Gastrocnemius medialis (tissue), 4 donors: ENCODE measurements around the gene ZNF606. TPM values are rescaled to one million over a fixed set of nuclear protein-coding genes. Genes with fewer than 3 reads are reported as not detected.

Experiments
- ATAC-seq, 2 donors: fragments of 150-250 bp; one replicate each; pipeline ENCODE4 v1.9.1; 2016
- DNase-seq, 2 donors: peaks; one replicate each; pipeline ENCODE4 v3.0.0-alpha.2; 2019
- H3K27ac ChIP-seq, 4 donors: fragments of 200-600 bp; sonication (generic); 1 replicate in 1 of 4; 2 replicates in 3 of 4; pipeline ENCODE4 v1.5.1; 2016 to 2018; ENCODE audit warnings: mild to moderate bottlenecking in 2 of 4, moderate library complexity in 1 of 4
- H3K27me3 ChIP-seq, 3 donors: fragments of 200-600 bp; sonication (generic) in 2 of 3; 1 replicate in 1 of 3; 2 replicates in 2 of 3; pipeline versions ENCODE4 v1.5.1 to v1.6.0; 2016 to 2019; ENCODE audit warnings: mild to moderate bottlenecking in 1 of 3, moderate library complexity in 1 of 3
- H3K36me3 ChIP-seq, 2 donors: fragments of 200-600 bp; sonication (generic) in 1 of 2; one replicate each; pipeline ENCODE4 v1.5.1; 2017 to 2018
- H3K4me1 ChIP-seq, 2 donors: fragments of 200-600 bp; sonication (generic) in 1 of 2; one replicate each; pipeline ENCODE4 v1.5.1; 2016 to 2017; ENCODE audit warnings: mild to moderate bottlenecking in 2 of 2
- H3K4me3 ChIP-seq, 4 donors: fragments of 200-600 bp; sonication (generic) in 3 of 4; 1 replicate in 1 of 4; 2 replicates in 3 of 4; pipeline ENCODE4 v1.5.1; 2016 to 2019; ENCODE audit warnings: mild to moderate bottlenecking in 2 of 4
- H3K9me3 ChIP-seq, 3 donors: fragments of 200-600 bp; sonication (generic) in 2 of 3; 1 replicate in 1 of 3; 2 replicates in 2 of 3; pipeline ENCODE4 v1.5.1; 2016 to 2019
- CTCF ChIP-seq, 5 experiments: fragments of 450-650 bp in 3 of 5; fragments of 200-600 bp in 2 of 5; sonication (generic) in 2 of 5; IDR thresholded peaks in 4 of 5; conservative IDR thresholded peaks in 1 of 5; 1 replicate in 4 of 5; 2 replicates in 1 of 5; pipeline ENCODE4 v1.5.1; 2016 to 2019; ENCODE audit warnings: antibody characterized with exemption in 5 of 5, mild to moderate bottlenecking in 3 of 5, moderate library complexity in 3 of 5
- POLR2A ChIP-seq, 2 donors: fragments of 450-650 bp; IDR thresholded peaks; one replicate each; pipeline ENCODE4 v1.6.1; 2017; ENCODE audit warnings: antibody characterized with exemption in 2 of 2, mild to moderate bottlenecking in 2 of 2, moderate library complexity in 2 of 2
- in situ Hi-C, 4 donors: fragments of 200-750 bp; cut with MboI; loops; one replicate each; pipeline versions ENCODE4 v1.15.0 to v1.8.0; 2017; ENCODE audit warnings: low sequenced_read_pairs in 4 of 4
- intact Hi-C: fragments of 100-400 bp; cut with DNase I; formaldehyde crosslinking; loops from one replicate; pipeline ENCODE4 v1.15.1; 2023; ENCODE audit warnings: low total_unique reads
- total RNA-seq, 4 donors: library from RNA; depleted of rRNA; stranded (reverse); fragments of >200 nt; gene quantifications; one replicate each; pipeline versions ENCODE4 v1.1.0 to v1.2.3, GENCODE V29; 2016

The ZNF606 gene
- total RNA-seq, 4 donors from 2014 or later = 2.9 to 15.3 (median 6.6) TPM

GRCh38 chr19:57949296-57949695, 53.3 kb downstream of the ZNF606 start:
- in situ Hi-C loops (no loop called here), intact Hi-C loops (loop anchor here (5.0 kb wide), 2 partner anchors 53 to 372 kb away; partner anchors contain the start of genes ZNF416 and ZNF606)
- DNase-seq = no peak
- Histone ChIP-seq H3K4me3 (no peak overlapping the region), H3K4me1 (peaks cover 7 to 8% of the 10 kb centered on the region in 2 donors), H3K27me3 (no peaks in the 10 kb centered on the region), H3K9me3 (peaks cover 0 to 7% (median 0%) of the 10 kb centered on the region in 3 donors), H3K27ac (no peak overlapping the region), H3K36me3 (peaks cover 0 to 9% of the 10 kb centered on the region in 2 donors)
- ATAC-seq = no peak
- no peak for TF ChIP-seq POLR2A (IDR thresholded peaks at IDR 0.05)
- TF ChIP-seq CTCF (IDR thresholded peaks at IDR 0.05 in 4 of 5, conservative IDR thresholded peaks at IDR 0.05 in 1 of 5) = no peak

GRCh38 chr19:57947419-57948134, 55.0 kb downstream of the ZNF606 start, which contains the start of gene ZNF256:
Gene ZNF256, minus strand, starts transcription at chr19:57947706. Its CDS starts 232 bp downstream, at chr19:57947474.
- Histone ChIP-seq H3K27ac (peak within 1 kb of the TSS; percentile 78 to 88 (median 85)), H3K9me3 (peaks cover 0 to 22% (median 0%) of the 10 kb centered on the region in 3 donors), H3K27me3 (no peaks in the 10 kb centered on the region), H3K36me3 (peaks cover 0 to 26% of the 10 kb centered on the region in 2 donors), H3K4me1 (peaks cover 7 to 8% of the 10 kb centered on the region in 2 donors), H3K4me3 (peak within 1 kb of the TSS; percentile 77 to 99 (median 93))
- intact Hi-C loops = loop anchor here (1.0 to 5.0 kb wide), 3 partner anchors 55 to 370 kb away; partner anchors contain the start of genes ZNF135, ZNF416 and ZNF606
- peak; percentile 96 to 99 for ATAC-seq
- TF ChIP-seq CTCF (IDR thresholded peaks at IDR 0.05 in 4 of 5, conservative IDR thresholded peaks at IDR 0.05 in 1 of 5) (peak; percentile 32 to 67 (median 62)), POLR2A (IDR thresholded peaks at IDR 0.05) (peak in 1 of 2 donors; percentile 25)
- in situ Hi-C loops = no loop called here
- DNase-seq = peak; percentile 87 to 95

- TF ChIP-seq CTCF (IDR thresholded peaks at IDR 0.05 in 4 of 5, conservative IDR thresholded peaks at IDR 0.05 in 1 of 5) = no peak
- Histone ChIP-seq H3K36me3 (peaks cover 0 to 31% of the 10 kb centered on the region in 2 donors), H3K27me3 (no peaks in the 10 kb centered on the region), H3K4me1 (peaks cover 7 to 8% of the 10 kb centered on the region in 2 donors), H3K27ac (peak overlapping the region; percentile 78 to 88 (median 85)), H3K9me3 (peaks cover 0 to 27% (median 0%) of the 10 kb centered on the region in 3 donors), H3K4me3 (peak overlapping the region; percentile 77 to 99 (median 93))
- in situ Hi-C loops = no loop called here
- ATAC-seq (peak; percentile 7 to 8), DNase-seq (peak in 1 of 2 donors; percentile 13)
- intact Hi-C loops = loop anchor here (1.0 to 5.0 kb wide), 3 partner anchors 55 to 370 kb away; partner anchors contain the start of genes ZNF135, ZNF416 and ZNF606
These were observed 55.6 kb downstream of the ZNF606 start for GRCh38 chr19:57947088-57947418.

GRCh38 chr19:57946316-57946715, 56.3 kb downstream of the ZNF606 start:
- Histone ChIP-seq H3K36me3 (peaks cover 0 to 39% of the 10 kb centered on the region in 2 donors), H3K27ac (no peak overlapping the region), H3K27me3 (no peaks in the 10 kb centered on the region), H3K9me3 (peaks cover 0 to 34% (median 0%) of the 10 kb centered on the region in 3 donors), H3K4me1 (peaks cover 7 to 8% of the 10 kb centered on the region in 2 donors), H3K4me3 (peak overlapping the region; percentile 77 to 99 (median 93))
- ATAC-seq (no peak), DNase-seq (no peak)
- intact Hi-C loops (loop anchor here (5.0 kb wide), 2 partner anchors 56 to 369 kb away; partner anchors contain the start of genes ZNF416 and ZNF606), in situ Hi-C loops (no loop called here)
- TF ChIP-seq POLR2A (IDR thresholded peaks at IDR 0.05) = no peak

- H3K9me3 ChIP-seq = peaks cover 6 to 52% (median 12%) of the 10 kb centered on the region in 3 donors
- intact Hi-C loops = no loop called here
These were observed 61.0 kb downstream of the ZNF606 start for GRCh38 chr19:57941593-57941992.

More at GRCh38 chr19:57941593-57941992, 61.0 kb downstream of the ZNF606 start:
- H3K4me1 ChIP-seq = peaks cover 4 to 6% of the 10 kb centered on the region in 2 donors
- no peak overlapping the region for H3K4me3 ChIP-seq
- in situ Hi-C loops = no loop called here
- H3K27ac ChIP-seq = no peak overlapping the region
- peaks cover 7 to 78% of the 10 kb centered on the region in 2 donors for H3K36me3 ChIP-seq
- no peaks in the 10 kb centered on the region for H3K27me3 ChIP-seq
- DNase-seq (no peak), ATAC-seq (no peak)
- TF ChIP-seq CTCF (IDR thresholded peaks at IDR 0.05 in 4 of 5, conservative IDR thresholded peaks at IDR 0.05 in 1 of 5) (no peak), POLR2A (IDR thresholded peaks at IDR 0.05) (no peak)
